Left lung (tissue), 10 donors: ENCODE results near the gene BCKDK. TPM values are rescaled to one million over a fixed set of nuclear protein-coding genes. Genes with fewer than 3 reads are reported as not detected.
"Not testable (repeated sequence)": the region's sequence is repeated elsewhere in the genome, so short reads cannot be mapped to it uniquely, and the experiment has no call there.

Experiments used
- ATAC-seq: fragments of 200-7000 bp; cut with Tn5 transposase; one replicate; pipeline ENCODE4 v1.9.1; 2020; ENCODE audit warnings: moderate library complexity
- DNase-seq, 4 donors: peaks; one replicate each; pipeline ENCODE4 v3.0.0-alpha.2; 2013 to 2020
- H3K27ac ChIP-seq, 2 donors: fragments of 200-600 bp; sonication (generic) in 1 of 2; one replicate each; pipeline versions ENCODE4 v1.5.0 to v1.8.0; 2020 to 2021
- H3K27me3 ChIP-seq, 2 donors: fragments of 200-600 bp; sonication (generic) in 1 of 2; one replicate each; pipeline versions ENCODE4 v1.5.0 to v1.8.0; 2020 to 2021
- H3K36me3 ChIP-seq, 2 donors: fragments of 200-600 bp; sonication (generic) in 1 of 2; one replicate each; pipeline versions ENCODE4 v1.5.0 to v1.8.0; 2020 to 2021
- H3K4me1 ChIP-seq, 2 donors: fragments of 200-600 bp; one replicate each; pipeline ENCODE4 v1.8.0; 2021
- H3K4me3 ChIP-seq, 2 donors: fragments of 200-600 bp; sonication (generic) in 1 of 2; one replicate each; pipeline versions ENCODE4 v1.5.0 to v1.8.0; 2020 to 2021; ENCODE audit warnings: mild to moderate bottlenecking in 1 of 2
- H3K9me3 ChIP-seq, 2 donors: fragments of 200-600 bp; sonication (generic) in 1 of 2; one replicate each; pipeline versions ENCODE4 v1.5.0 to v1.8.0; 2020 to 2021
- intact Hi-C, 2 donors: fragments of 100-400 bp; cut with DNase I; formaldehyde crosslinking; loops; one replicate each; pipeline versions ENCODE4 v1.11.2 to v1.14.2; 2022
- polyA plus RNA-seq, 6 donors: library from polyadenylated mRNA; unstranded; fragments of 120-200 nt; gene quantifications; one replicate each; pipeline ENCODE4 v1.2.1, GENCODE V29; 2013; ENCODE audit not compliant: insufficient read length in 6 of 6
- total RNA-seq, 2 donors: library from RNA; stranded (reverse); fragmentation: NEBNext Ultra II Directional; extraction: Animal tissue kit (Norgen Biotek cat#: 25700); gene quantifications; one replicate each; pipeline ENCODE4 v1.2.1, GENCODE V29; 2021
- TF ChIP-seq, protein P1 (sequence below), 2 donors: fragments of 200-600 bp; sonication (generic) in 1 of 2; IDR thresholded peaks; one replicate each; pipeline versions ENCODE4 v1.5.0 to v1.8.0; 2021; ENCODE audit warnings: antibody characterized with exemption in 2 of 2
- donor health status: DM: no; HTN: yes; CAD: no.
- donor health status: DM: no; HTN: no; CAD: no.

BCKDK gene
- total and polyA plus RNA-seq, 8 donors: 32.8 to 43.8 (median 38.9) TPM

DNA sequence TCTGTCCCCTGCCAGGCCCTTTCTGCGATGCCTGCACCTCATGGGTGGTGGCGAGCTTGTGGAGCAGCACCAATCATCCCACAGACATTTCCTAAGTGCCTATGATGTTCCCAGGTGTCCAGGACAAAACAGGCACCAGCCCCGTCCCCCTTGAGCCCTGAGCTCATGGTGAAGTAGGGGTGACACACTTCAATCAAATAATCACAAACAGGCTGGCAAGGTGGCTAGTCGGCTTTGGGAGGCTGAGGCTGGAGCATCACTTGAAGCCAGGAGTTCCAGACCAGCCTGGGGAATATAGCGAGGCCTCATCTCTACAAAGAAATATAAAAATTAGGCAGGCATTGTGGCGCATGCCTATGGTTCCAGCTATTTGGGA, 28.1 kb downstream of the BCKDK start:
- no peak overlapping the region for H3K4me3 ChIP-seq
- no peaks in the 10 kb centered on the region for H3K9me3 ChIP-seq
- TF ChIP-seq, protein P1, sequence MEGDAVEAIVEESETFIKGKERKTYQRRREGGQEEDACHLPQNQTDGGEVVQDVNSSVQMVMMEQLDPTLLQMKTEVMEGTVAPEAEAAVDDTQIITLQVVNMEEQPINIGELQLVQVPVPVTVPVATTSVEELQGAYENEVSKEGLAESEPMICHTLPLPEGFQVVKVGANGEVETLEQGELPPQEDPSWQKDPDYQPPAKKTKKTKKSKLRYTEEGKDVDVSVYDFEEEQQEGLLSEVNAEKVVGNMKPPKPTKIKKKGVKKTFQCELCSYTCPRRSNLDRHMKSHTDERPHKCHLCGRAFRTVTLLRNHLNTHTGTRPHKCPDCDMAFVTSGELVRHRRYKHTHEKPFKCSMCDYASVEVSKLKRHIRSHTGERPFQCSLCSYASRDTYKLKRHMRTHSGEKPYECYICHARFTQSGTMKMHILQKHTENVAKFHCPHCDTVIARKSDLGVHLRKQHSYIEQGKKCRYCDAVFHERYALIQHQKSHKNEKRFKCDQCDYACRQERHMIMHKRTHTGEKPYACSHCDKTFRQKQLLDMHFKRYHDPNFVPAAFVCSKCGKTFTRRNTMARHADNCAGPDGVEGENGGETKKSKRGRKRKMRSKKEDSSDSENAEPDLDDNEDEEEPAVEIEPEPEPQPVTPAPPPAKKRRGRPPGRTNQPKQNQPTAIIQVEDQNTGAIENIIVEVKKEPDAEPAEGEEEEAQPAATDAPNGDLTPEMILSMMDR (IDR thresholded peaks at IDR 0.05): no peak
- DNase-seq (peak in 1 of 4 donors; percentile 37), ATAC-seq (no peak)
- intact Hi-C loops: no loop called here
- peaks cover 0 to 8% of the 10 kb centered on the region in 2 donors for H3K27me3 ChIP-seq
- peaks cover 0 to 13% of the 10 kb centered on the region in 2 donors for H3K36me3 ChIP-seq
- H3K27ac ChIP-seq: no peak overlapping the region
- H3K4me1 ChIP-seq: peaks cover 4 to 59% of the 10 kb centered on the region in 2 donors

DNA sequence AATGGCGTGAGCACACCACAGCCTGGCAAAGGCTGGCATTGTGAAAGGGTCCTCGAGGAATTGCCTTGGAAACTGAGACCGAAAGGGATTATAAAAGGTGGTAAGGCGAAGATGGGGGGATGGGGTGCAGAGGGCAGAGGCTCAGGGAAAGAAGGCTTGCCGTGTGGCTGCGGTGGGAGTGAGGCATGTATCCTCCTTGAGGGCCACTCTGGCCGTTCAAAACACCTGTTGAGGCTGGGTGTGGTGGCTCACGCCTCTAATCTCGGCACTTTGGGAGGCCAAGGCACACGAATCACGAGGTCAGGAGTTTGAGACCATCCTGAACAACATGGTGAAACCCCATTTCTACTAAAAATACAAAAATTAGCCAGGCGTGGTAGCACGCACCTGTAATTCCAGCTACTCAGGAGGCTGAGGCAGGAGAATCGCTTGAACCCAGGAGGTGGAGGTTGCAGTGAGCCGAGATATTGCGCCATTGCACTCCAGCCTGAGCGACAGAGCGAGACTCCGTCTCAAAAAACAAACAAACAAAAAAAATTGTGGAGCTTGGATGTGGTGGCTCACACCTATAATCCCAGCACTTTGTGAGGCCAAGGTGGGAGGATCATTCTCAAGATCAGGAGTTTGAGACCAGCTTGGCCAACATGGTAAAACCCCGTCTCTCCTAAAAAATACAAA, 28.8 kb downstream of the BCKDK start:
- H3K9me3 ChIP-seq, H3K36me3 ChIP-seq, H3K4me3 ChIP-seq, ATAC-seq, H3K27ac ChIP-seq, H3K27me3 ChIP-seq, intact Hi-C loops: not testable (repeated sequence)
- DNase-seq: peak in 1 of 4 donors; percentile 33
- peaks cover 11 to 59% of the 10 kb centered on the region in 2 donors for H3K4me1 ChIP-seq

DNA sequence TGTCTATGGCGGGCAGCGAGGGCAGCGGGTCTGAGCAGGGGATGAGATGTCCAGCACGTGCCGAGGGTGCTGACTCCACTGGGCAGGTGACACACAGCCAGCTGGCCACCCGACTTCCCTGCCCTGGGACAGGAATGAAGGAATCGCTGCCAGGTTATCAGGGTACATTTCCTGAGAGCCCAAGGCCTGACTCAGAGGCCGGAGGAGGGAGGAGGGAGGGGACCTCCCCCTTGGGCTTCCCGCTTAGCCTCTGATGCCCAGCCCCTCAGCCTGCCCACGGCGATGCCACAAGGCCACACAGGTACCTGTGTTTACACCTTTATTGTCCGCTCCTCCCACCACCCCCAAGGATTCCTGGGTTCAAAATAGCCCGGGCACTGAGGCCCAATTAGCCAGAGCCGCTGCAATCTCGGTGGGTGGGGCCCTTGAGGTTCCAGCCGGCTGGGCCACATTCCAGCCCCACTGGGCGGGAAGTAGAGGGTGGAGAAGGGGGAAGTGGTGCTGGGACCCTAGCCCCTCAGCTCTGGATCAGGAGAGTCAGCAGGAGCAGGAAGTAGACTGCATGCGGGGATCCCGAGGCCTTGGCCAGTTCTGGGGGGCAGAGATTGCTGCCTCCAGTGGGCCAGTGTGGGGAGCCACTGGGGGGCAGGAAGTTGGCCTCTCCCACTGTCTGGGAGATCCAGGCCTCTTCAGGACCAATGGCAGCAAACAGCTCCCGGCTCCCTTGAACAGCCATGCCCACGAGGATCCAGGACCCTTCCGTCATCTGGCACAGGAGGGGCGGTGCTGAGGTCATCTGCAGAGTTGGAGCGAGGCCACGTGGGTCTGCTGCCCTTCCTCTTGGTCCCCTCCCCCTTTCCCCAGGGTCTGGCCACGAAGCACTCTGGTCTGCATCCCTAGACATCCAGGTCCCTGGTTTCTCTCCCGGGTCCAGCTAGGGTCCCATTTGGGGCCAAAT, 30.7 kb downstream of the BCKDK start:
- peak; percentile 35 for ATAC-seq
- DNase-seq: peak in 3 of 4 donors; percentile 84 to 89 (median 85)
- no peaks in the 10 kb centered on the region for H3K36me3 ChIP-seq
- H3K4me3 ChIP-seq: peak overlapping the region in 1 of 2 donors; percentile 14
- no peaks in the 10 kb centered on the region for H3K9me3 ChIP-seq
- H3K4me1 ChIP-seq: peaks cover 8 to 51% of the 10 kb centered on the region in 2 donors
- peak overlapping the region; percentile 66 to 69 for H3K27ac ChIP-seq
- TF ChIP-seq, protein P1 (IDR thresholded peaks at IDR 0.05): no peak
- intact Hi-C loops: no loop called here
- H3K27me3 ChIP-seq: peaks cover 0 to 8% of the 10 kb centered on the region in 2 donors

DNA sequence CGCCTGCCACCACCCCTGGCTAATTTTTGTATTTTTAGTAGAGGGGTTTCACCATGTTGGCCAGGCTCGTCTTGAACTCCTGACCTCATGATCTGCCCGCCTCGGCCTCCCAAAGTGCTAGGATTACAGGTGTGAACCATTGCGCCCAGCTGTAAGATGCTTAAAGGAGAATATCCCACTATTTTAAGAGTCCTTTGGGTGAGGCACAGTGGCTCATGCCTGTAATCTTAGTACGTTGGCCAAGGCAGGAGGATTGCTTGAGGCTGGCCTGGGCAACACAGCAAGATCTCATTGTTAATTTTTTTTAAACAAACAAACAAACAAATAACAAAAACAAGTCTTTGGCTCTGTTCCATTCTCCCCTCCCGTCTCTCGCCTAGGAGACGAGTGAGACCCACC, 32.9 kb downstream of the BCKDK start:
- ATAC-seq, H3K9me3 ChIP-seq, DNase-seq, H3K4me3 ChIP-seq, H3K36me3 ChIP-seq, H3K27me3 ChIP-seq, intact Hi-C loops: not testable (repeated sequence)
- Histone ChIP-seq H3K4me1 (peaks cover 8 to 38% of the 10 kb centered on the region in 2 donors), H3K27ac (peak overlapping the region; percentile 87 to 92)

DNA sequence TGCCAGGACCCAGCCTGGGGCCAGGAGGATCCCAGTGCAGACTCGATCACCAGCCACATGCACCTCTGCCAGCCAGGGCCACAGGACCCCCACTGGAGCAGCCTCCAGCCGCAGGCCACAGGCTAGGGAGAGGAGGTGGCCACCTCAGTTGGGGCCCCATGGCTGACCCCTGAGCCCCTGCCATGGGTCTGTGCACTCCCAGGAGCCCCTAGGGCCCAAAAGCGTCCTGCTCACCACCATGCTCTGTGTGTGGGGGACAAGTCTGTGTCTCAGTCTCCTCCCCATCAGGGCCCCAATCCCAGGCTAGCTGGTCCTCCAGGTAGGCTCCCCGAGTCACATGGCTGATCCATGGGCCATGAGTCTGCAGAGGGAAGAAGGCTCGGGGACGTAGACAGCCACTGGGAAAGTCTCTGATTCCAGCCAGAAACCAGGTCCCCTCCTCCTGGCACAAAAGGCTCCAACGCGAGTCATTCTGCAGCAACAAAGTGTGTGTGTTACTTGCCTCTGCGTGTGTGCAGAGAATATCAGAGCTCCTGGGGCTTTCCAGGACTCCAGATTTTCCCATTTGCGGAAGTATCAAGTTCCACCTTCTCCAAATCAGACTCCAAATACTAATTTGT, 33.4 kb downstream of the BCKDK start:
- Histone ChIP-seq H3K4me1 (peaks cover 8 to 38% of the 10 kb centered on the region in 2 donors), H3K27ac (peak overlapping the region; percentile 87 to 92), H3K9me3 (no peaks in the 10 kb centered on the region), H3K36me3 (no peaks in the 10 kb centered on the region), H3K4me3 (peak overlapping the region in 1 of 2 donors; percentile 46), H3K27me3 (no peaks in the 10 kb centered on the region)
- intact Hi-C loops: no loop called here
- DNase-seq (peak in 1 of 4 donors; percentile 73), ATAC-seq (peak; percentile 6)
- TF ChIP-seq, protein P1 (IDR thresholded peaks at IDR 0.05): no peak
